Thymus (tissue), 11 donors: ENCODE results near the gene LINC01488. TPM values are rescaled to one million over a fixed set of nuclear protein-coding genes. Genes with fewer than 3 reads are reported as not detected.

Source experiments
- DNase-seq, 9 donors: peaks; one replicate each; pipeline ENCODE4 v3.0.0-alpha.2; 2013; ENCODE audit warnings: low spot score in 9 of 9, low read depth in 6 of 9, missing footprints in 1 of 9
- H3K27ac ChIP-seq, 2 donors: one replicate each; pipeline ENCODE4 v1.5.1; 2013; ENCODE audit warnings: control low read depth in 1 of 2, low read depth in 1 of 2, low read length in 1 of 2, mild to moderate bottlenecking in 1 of 2, moderate library complexity in 1 of 2
- H3K27me3 ChIP-seq, 2 donors: one replicate each; pipeline ENCODE4 v1.5.1; 2013; ENCODE audit warnings: low read length in 1 of 2; ENCODE audit not compliant: control insufficient read depth in 2 of 2, insufficient read depth in 1 of 2
- H3K36me3 ChIP-seq, 2 donors: one replicate each; pipeline ENCODE4 v1.5.1; 2013; ENCODE audit warnings: low read length in 1 of 2, mild to moderate bottlenecking in 1 of 2, moderate library complexity in 1 of 2; ENCODE audit not compliant: control insufficient read depth in 2 of 2, insufficient read depth in 2 of 2
- H3K4me1 ChIP-seq, 2 donors: one replicate each; pipeline ENCODE4 v1.5.1; 2013; ENCODE audit warnings: low read length in 2 of 2; ENCODE audit not compliant: control insufficient read depth in 2 of 2, insufficient read depth in 2 of 2
- H3K4me3 ChIP-seq, 2 donors: one replicate each; pipeline ENCODE4 v1.5.1; 2013; ENCODE audit warnings: low read length in 2 of 2, control low read depth in 1 of 2, mild to moderate bottlenecking in 1 of 2
- H3K9me3 ChIP-seq, 2 donors: one replicate each; pipeline ENCODE4 v1.5.1; 2013; ENCODE audit warnings: low read length in 1 of 2, mild to moderate bottlenecking in 1 of 2; ENCODE audit not compliant: control insufficient read depth in 2 of 2, insufficient read depth in 1 of 2
- WGBS: extraction: QIAGEN DNeasy Blood & Tissue Kit; methylation state at CpG from one replicate; pipeline ENCODE4 v1.1.7; 2013; 5-methylcytosine and 5-hydroxymethylcytosine counted together
- polyA plus RNA-seq: library from polyadenylated mRNA; stranded (reverse); fragments of 200-250 nt; gene quantifications from one replicate; pipeline ENCODE4 v1.2.3, GENCODE V29; 2013
- total RNA-seq: library from RNA; stranded (reverse); fragments of 120-200 nt; gene quantifications from one replicate; pipeline ENCODE4 v1.2.4, GENCODE V29; 2013
- donor health status: healthy.

Gene LINC01488
- total and polyA plus RNA-seq, 2 donors = 0.07 TPM; not detected in 1

DNA sequence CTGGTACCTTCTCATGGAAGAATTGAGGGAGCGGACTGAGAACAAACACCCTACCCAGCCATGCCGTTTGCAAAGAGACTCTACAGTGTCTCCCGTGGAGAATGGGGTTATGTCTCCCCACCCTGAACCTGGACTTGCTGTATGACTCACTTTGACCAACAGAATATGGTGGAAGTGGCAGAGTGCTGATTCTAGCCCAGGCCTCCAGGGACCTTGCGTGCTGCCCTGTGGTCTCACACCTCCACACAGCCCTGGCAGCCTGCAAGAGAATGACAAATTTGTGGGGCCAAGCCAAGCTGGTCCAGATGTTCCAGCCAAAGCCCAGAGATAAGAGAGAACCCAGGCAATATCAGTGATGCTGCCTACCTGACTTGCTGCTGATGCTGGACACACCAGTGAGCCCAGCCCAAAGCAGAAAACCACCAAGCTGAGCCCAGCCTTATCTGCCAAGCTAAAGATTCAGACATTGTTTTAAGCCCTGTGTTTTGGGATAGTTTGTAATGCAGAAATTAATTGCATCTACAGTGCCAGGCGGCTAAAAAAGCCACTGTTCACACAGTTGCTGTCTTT is 8.1 kb upstream of the LINC01488 start:
- H3K9me3 ChIP-seq = no peaks in the 10 kb centered on the region
- no peaks in the 10 kb centered on the region for H3K36me3 ChIP-seq
- no peak overlapping the region for H3K4me3 ChIP-seq
- H3K4me1 ChIP-seq = peaks cover 0 to 4% of the 10 kb centered on the region in 2 donors
- H3K27me3 ChIP-seq = peaks cover 0 to 22% of the 10 kb centered on the region in 2 donors
- no peak overlapping the region for H3K27ac ChIP-seq
- DNase-seq = no peak
- WGBS = 98% methylated on average over 5 of the region's 5 CpGs

DNA sequence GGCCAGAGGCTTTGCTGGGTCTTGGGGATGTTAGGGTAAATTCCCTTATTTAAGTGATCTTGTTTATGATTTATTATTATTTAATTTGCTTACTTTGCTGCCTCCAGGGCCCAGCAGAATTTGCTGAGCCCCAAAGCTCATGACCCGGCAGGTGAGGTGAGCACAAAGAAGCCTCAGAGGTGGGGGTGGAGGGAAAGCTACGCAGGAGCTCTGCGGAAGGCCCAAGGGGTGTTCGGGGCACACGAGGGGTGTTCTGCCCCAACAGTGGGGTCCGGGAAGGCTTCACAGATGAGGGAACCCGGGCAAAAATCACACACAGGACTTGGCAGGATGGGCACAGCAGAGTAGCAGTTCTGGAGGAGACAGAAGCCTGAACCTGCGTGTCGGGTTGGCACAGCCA is 6.7 kb upstream of the LINC01488 start:
- Histone ChIP-seq H3K36me3 (no peaks in the 10 kb centered on the region), H3K4me1 (no peaks in the 10 kb centered on the region), H3K9me3 (peaks cover 0 to 2% of the 10 kb centered on the region in 2 donors), H3K27ac (no peak overlapping the region), H3K4me3 (no peak overlapping the region), H3K27me3 (peaks cover 0 to 22% of the 10 kb centered on the region in 2 donors)
- DNase-seq = no peak
- 96% methylated on average over 9 of the region's 9 CpGs for WGBS

DNA sequence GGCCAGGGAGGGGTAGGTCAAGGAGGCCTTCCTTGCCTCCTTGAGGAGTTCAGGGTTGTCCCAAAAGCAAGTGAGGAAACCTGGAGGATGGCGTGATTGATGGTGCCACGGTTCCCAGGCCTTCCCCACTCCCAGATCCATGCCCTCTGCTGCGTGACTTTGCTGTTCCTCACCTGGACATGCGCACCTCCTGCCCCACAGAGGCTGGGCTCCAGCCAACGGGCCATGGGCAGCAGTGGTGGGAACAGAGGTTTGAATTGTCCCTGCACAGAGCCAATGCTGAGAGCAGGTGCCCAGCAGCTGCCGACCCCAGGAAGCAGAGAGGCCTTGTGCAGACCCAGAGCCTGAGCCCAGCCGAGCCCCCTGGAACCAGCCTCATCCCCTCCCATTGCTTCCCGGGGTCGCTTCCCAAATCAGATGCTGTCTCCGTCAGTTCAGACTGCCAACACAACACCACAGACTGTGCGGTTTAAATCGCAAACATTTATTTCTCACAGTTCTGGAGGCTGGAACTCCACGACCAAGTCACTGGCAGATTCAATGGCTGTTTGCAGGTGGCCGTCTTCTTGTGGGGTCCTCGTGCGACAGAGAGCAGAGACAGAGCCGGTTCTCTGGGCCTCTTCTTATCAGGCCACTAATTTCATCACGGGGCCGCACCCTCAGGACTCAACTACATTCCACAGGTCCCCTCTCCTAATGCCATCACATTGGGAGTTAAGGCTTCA is 6.2 kb upstream of the LINC01488 start:
- 94% methylated on average over 19 of the region's 19 CpGs for WGBS
- H3K4me1 ChIP-seq = no peaks in the 10 kb centered on the region
- H3K27ac ChIP-seq = no peak overlapping the region
- H3K4me3 ChIP-seq = no peak overlapping the region
- no peaks in the 10 kb centered on the region for H3K36me3 ChIP-seq
- DNase-seq = no peak
- peaks cover 0 to 22% of the 10 kb centered on the region in 2 donors for H3K27me3 ChIP-seq
- H3K9me3 ChIP-seq = peaks cover 0 to 2% of the 10 kb centered on the region in 2 donors

DNA sequence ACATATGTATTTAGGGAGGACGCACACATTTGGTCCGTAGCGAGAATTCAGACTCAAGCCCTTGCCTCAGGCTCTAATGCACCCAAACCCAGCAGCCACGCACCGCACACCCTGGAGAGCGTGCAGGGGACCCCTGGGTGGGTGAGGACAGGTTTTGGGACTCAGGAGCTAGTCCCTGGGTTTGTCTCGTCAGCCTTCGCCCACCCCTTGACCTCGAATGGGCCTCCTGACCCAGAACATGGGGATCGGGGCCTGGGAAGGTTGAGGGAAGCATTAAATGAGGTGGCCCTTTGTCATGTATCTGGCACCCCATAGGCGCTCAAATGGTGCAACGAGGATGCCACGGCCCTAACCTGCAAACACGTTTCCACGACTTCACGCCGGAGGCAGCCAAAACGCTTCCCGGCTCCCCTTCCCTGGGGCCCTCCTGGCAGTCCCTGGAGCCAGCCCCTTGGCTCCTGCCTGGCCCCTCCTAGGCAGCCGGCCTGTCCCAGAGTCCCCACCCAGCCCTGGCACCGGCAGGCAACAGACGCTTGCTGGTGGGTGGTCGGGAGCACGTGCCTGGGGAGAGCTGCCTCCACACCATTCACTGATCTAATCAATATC is 5.5 kb upstream of the LINC01488 start:
- no peaks in the 10 kb centered on the region for H3K36me3 ChIP-seq
- WGBS = 93% methylated on average over 24 of the region's 24 CpGs
- H3K27ac ChIP-seq = no peak overlapping the region
- peaks cover 0 to 17% of the 10 kb centered on the region in 2 donors for H3K27me3 ChIP-seq
- no peak overlapping the region for H3K4me3 ChIP-seq
- DNase-seq = no peak
- no peaks in the 10 kb centered on the region for H3K4me1 ChIP-seq
- peaks cover 0 to 2% of the 10 kb centered on the region in 2 donors for H3K9me3 ChIP-seq

DNA sequence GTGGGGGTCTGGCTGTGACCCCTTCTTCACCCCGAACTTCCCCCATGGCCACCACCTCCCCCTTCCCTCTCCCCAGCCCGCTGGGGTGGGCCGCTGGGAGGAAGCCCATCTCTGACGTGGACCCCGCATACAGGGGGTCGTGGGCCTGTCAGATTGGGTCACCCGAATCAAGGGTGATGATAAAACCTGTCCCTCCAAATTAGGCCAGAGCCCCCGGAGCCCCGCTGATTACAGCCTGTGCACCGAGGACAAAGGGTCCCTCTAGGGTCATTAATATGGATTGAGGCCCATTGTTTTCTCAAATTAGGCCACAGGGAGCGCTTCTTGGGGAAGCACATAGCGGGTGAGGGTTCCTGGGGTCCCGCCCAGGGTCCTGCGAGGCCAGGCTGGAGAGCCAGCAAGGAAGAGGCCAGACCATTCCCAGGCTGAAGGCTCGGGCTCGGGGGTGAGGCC is 4.9 kb upstream of the LINC01488 start:
- H3K9me3 ChIP-seq = peaks cover 0 to 2% of the 10 kb centered on the region in 2 donors
- DNase-seq = no peak
- 92% methylated on average over 16 of the region's 16 CpGs for whole genome bisulfite sequencing
- no peak overlapping the region for H3K27ac ChIP-seq
- no peak overlapping the region for H3K4me3 ChIP-seq
- peaks cover 0 to 12% of the 10 kb centered on the region in 2 donors for H3K27me3 ChIP-seq
- H3K4me1 ChIP-seq = no peaks in the 10 kb centered on the region
- no peaks in the 10 kb centered on the region for H3K36me3 ChIP-seq

DNA sequence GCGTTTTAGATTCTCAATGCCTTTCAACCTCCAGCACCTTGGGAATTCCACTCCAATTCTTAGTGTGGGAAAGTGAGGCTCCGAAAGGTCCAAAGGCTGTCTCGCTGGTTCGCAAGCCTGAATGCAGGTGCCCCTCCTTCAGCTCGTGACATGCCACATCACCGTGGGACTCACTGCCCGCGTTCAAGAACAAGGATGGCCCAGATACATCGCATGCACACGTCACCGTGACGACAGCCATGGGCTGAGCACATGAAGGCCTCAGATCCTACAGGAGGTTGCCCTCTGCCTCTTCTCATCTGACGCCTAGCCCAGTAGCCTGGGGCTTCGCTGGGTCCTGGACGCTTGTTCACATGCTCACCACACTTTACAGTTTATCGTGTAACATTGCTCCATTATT is 4.4 kb upstream of the LINC01488 start:
- H3K9me3 ChIP-seq = peaks cover 0 to 2% of the 10 kb centered on the region in 2 donors
- WGBS = 97% methylated on average over 16 of the region's 16 CpGs
- no peaks in the 10 kb centered on the region for H3K4me1 ChIP-seq

DNA sequence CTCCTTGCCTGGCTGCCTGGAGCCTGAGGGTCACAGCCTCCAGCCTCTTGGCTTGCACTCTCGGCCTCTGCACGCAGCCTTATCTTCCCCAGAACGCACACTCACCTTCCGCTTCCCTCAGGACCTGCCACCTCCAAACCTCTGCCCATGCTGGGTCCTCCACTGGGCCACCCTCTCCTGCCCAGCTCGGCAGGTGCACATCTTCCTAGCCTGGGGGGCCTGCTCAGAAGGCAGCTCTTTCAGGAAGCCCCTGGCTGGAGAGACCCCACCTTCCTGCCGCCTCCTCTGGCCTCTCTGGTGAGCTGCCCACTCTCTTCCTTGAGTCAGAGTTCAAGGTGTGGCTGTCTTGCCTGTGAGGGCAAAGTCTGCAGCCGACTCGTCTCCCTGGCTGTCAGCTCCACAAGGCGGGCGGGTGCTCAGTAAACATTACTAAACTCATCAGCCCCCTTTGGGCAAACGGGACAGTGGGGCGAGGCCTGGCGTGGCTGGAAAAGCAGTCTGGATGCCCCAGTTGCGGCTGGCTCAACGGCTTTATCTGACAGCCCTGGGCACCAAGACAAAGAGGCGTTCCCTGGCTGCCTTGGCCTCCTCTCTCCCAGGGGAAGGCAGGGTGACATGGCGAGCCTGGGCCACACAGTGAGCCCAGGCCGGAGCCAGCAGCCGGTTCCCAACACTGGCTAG is 1.7 kb upstream of the LINC01488 start:
- no peak overlapping the region for H3K4me3 ChIP-seq
- no peaks in the 10 kb centered on the region for H3K27me3 ChIP-seq
- H3K27ac ChIP-seq = no peak overlapping the region
- peaks cover 0 to 13% of the 10 kb centered on the region in 2 donors for H3K4me1 ChIP-seq
- H3K9me3 ChIP-seq = peaks cover 0 to 2% of the 10 kb centered on the region in 2 donors
- H3K36me3 ChIP-seq = no peaks in the 10 kb centered on the region
- 95% methylated on average over 19 of the region's 19 CpGs for WGBS
- DNase-seq = no peak

More for the DNA sequence above, 4.4 kb upstream of the LINC01488 start:
- Histone ChIP-seq H3K27me3 (peaks cover 0 to 7% of the 10 kb centered on the region in 2 donors), H3K27ac (no peak overlapping the region), H3K4me3 (no peak overlapping the region), H3K36me3 (no peaks in the 10 kb centered on the region)
- no peak for DNase-seq

DNA sequence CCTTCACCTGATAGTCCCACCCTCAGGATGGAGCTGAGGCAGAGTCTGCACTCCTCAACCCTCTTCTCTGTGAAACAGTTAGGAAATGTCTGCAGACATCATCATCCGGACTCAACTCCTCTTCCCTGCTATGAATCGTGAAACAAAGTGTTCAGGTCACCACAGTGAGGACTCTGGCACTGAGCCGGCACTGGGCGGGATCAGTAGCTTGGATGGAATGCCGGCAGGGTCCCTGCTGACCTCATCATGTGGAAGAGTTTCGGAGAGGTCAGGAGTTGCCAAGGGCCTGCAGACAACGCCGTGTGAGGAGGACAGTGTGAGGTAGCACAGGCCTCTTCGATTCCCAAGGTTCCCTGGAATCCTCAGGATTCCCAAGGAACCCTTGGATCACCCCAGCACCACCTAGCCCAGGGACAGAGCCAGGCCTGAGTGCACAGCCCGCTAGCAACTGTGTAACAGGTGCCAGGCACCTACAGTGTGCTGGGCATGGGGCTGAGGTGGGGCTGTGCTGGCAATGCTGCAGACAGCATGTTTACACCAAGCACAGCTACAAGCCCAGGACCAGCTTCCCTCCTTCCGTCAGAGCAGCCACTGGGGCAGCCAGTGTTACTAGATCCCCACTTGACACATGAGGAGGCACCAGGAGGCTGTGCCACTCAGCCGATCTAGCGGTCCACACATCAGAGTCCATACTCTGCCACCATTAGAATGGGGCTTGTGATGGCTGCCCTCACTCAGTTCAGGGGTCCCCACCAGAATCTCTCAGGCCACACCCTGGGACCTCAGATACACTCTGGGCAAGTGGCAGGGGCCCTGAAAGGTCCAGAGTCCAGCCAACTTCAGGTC is 693 bp upstream of the LINC01488 start:
- no peaks in the 10 kb centered on the region for H3K36me3 ChIP-seq
- H3K9me3 ChIP-seq = peaks cover 0 to 2% of the 10 kb centered on the region in 2 donors
- 88% methylated on average over 13 of the region's 13 CpGs for WGBS
- no peak overlapping the region for H3K4me3 ChIP-seq
- H3K4me1 ChIP-seq = peaks cover 0 to 13% of the 10 kb centered on the region in 2 donors
- DNase-seq = no peak
- no peaks in the 10 kb centered on the region for H3K27me3 ChIP-seq
- no peak overlapping the region for H3K27ac ChIP-seq
